Activated CD8-positive, alpha-beta memory T cell treated with anti-CD3 and anti-CD28 coated beads for 1 hour (primary cell): ENCODE data around the gene XIAP.
A peak's percentile ranks its signal among the peaks of the same experiment; 100 is the strongest.

Experiments used
- DNase-seq, 2 donors: peaks; one replicate each; pipeline ENCODE4 v3.0.0-alpha.2; 2020; ENCODE audit warnings: low read depth in 1 of 2; ENCODE audit errors: extremely low read depth in 1 of 2

XIAP gene

DNA sequence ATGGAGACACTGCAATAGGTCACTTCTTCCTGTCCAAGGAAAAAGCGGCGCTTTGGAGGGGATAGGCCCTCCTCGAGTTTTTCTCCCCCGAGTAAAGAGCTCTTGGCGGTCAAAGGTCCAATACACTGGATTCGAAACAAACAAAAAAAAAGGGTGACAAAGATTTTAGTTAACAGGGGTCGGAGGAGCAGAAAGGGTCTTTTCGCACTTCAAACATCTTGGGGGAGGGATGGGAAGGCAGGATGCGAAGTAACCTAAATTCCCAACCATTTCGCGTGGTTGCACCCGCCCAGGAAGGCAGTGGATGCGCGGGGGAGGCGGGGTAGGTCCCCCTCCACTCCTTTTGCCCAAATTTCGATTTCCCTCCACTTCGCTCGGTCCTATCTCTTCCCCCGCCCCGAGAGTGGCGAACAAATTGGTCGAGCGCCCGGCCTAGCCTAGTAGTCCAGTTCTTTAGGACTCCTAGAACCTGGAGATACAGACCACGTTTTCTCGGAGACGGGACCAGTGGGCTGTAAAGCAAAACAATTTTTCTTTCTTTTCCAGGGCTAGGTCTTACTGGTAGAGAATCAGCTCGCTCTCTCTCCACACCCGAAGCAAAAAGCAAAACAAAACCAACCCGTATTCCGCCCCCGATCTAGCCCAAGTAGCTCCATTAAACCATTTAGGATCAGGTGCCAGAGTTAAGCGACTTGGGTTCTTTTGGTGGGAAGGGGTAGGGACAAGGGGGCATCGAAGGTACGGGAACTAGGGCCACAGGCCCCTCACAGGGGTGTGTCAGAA is 99.6 kb downstream of the XIAP start:
- no peak for DNase-seq

DNA sequence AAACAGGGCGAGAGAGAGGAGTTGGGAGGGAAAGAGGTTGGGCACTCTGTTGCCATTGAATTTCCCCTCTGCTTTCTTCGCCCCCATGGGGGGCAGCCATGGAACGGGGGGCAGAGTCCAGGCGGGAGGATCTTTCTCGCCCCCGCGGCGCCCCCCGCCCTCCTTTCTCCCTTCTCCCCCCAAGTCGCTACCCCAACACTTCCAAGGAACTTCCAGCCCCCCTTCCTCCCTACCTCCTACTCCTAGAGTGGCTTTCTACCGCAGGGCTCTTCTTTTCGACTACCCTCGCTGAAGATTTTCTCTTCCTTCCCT is 101.1 kb downstream of the XIAP start:
- DNase-seq: no peak

DNA sequence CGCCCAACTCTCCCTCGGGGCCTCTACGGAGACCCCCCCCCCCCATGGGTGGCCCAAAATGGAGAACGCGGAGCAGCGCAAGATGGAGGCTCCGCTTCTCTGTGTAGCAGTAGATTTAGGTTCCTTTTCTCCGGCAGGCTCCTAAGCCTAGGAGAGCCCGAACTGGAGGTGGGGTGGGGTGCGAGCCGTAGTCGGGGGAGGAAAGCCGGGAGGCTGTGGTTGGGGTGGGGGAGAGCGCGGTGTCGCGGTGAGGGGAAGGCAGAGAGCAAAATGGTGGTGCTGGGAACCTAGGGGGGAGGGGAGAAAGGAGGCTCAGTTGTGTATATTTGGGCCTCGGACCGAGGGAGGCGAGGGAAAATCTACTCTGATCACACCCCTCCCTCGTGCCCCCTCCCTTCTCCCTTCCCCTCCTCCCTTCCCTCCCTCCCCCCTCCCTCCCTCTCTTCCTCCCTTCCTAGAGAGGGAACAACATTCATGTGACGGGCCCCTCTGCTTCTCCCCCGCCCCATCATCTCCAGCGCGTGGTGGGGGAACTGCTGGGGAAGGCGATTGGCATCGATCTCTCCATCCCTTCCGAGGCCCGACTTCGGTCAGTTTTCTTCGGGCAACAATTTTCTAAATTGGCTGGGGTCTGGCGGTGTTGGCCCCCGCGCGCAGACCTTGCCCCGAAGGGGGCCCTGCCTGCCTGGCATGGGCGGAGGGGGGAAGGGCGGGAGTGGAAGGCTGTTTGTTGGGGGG is 101.6 kb downstream of the XIAP start, which contains the start of gene STAG2:
Gene STAG2, plus strand, starts transcription at position 439 of the 738 bp plus-strand sequence. CDS start 60,922 bp downstream, outside the sequence.
- peak in 1 of 2 donors; percentile 24 for DNase-seq

DNA sequence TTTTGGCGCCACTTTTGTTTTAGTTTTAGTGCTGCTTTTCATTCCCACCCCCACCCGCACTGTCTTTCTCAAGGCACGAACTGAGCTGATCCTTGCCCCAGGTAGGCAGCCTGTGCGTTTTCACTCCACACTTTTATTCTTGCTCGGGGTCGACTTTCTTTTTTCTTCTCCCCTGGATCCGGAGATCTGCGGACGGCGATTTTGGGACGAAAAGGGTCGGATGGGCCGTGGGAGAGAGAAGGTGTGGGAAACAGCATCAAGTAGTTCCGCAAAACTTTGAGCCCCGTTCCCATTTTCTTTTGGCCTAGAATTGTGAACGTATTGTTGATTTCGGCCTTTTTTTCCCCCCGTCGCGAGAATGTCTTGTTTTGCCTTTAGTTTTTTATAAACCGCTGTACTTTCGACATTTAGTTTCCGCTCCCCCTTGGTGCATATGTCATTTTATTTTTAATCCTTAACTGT is 102.2 kb downstream of the XIAP start:
- no peak for DNase-seq

DNA sequence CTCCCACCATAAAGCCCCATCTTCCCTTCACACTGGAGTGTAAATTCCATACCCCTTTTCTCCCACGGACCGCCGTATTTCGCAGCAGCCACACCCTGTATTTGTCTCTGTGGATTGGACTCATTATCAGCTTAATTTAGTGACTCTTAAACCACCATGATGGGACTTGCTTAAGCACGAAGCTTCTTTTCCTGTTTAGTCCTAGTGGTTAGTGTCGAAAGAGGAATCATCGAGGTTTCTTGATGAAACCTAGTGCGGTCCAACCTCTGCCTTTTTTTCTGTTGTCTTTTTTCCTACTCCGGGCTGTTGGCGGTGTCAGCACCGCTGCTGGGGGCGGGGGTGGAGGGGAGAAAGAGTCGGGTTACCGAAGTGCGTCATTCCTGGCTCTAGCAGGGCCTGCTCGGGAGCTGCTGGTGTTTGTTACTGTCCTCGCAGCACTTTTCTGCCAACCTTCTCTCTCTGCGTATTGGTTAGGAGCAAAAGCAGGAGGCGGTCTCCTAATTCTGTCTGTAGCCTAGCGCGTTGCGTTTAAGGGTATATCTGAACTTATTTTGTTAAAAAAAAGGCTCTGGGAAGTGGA is 103.0 kb downstream of the XIAP start:
- DNase-seq: peak; percentile 63 to 72
